H1 (cell line): ENCODE results near the gene FLNC. TPM values are rescaled to one million over a fixed set of nuclear protein-coding genes. Genes with fewer than 3 reads are reported as not detected.

Experiments used
- CTCF ChIA-PET: fragments of 300-600 bp; sonication (Branson Sonifier 250); formaldehyde crosslinking; loops from one replicate; lab custom pipeline; 2021; ENCODE audit not compliant: partially characterized antibody; lab: Charles Lee
- POLR2A ChIA-PET: fragments of 300-600 bp; sonication (Branson Sonifier 250); formaldehyde crosslinking; loops from one replicate; lab custom pipeline; 2021; ENCODE audit warnings: inconsistent platforms; ENCODE audit not compliant: partially characterized antibody; lab: Charles Lee
- DNase-seq, 2 experiments: peaks; one replicate each; pipeline versions ENCODE4 v3.0.0 to v3.0.0-alpha.2; 2010 to 2022; ENCODE audit warnings: low spot score in 2 of 2, low read depth in 1 of 2, mixed read lengths in 1 of 2
- FAIRE-seq: peaks from 2 replicates; lab custom pipeline; 2011; peaks lifted over from hg19 to GRCh38; lab: Jason Lieb, UNC
- H2AFZ ChIP-seq: 2 replicates; pipeline ENCODE4 v1.8.1; 2012; ENCODE audit warnings: low read length, inconsistent platforms
- H2AK5ac ChIP-seq: 2 replicates; pipeline ENCODE4 v1.6.1; 2013; ENCODE audit warnings: low read depth, low read length
- H2BK120ac ChIP-seq: replicated peaks from 2 replicates; pipeline ENCODE3; 2013; ENCODE audit warnings: low read depth, low read length, inconsistent platforms
- H2BK12ac ChIP-seq: 2 replicates; pipeline ENCODE4 v1.6.1; 2013; ENCODE audit warnings: low read depth, low read length
- H2BK15ac ChIP-seq: 2 replicates; pipeline ENCODE4 v1.6.1; 2013; ENCODE audit warnings: low read length
- H2BK20ac ChIP-seq: 2 replicates; pipeline ENCODE4 v1.6.1; 2013; ENCODE audit warnings: low read length
- H2BK5ac ChIP-seq: 2 replicates; pipeline ENCODE4 v1.6.1; 2013; ENCODE audit warnings: low read depth, low read length
- H3K14ac ChIP-seq: 2 replicates; pipeline ENCODE4 v1.6.1; 2013; ENCODE audit warnings: inconsistent platforms; ENCODE audit not compliant: insufficient read length
- H3K18ac ChIP-seq: 2 replicates; pipeline ENCODE4 v1.6.1; 2013; ENCODE audit warnings: low read length; ENCODE audit errors: extremely low read depth
- H3K23ac ChIP-seq: 2 replicates; pipeline ENCODE4 v1.6.1; 2013; ENCODE audit warnings: inconsistent platforms; ENCODE audit not compliant: insufficient read length
- H3K23me2 ChIP-seq: 2 replicates; pipeline ENCODE4 v1.6.1; 2013; ENCODE audit warnings: low read depth, low read length
- H3K27ac ChIP-seq: 2 replicates; pipeline ENCODE4 v1.6.1; 2011; ENCODE audit warnings: low read depth, low read length, inconsistent platforms
- H3K27me3 ChIP-seq, 4 experiments: replicated peaks in 1 of 4; 1 replicate in 1 of 4; 2 replicates in 3 of 4; pipeline versions ENCODE4 v1.6.1 to v1.8.1; 2011 to 2013; ENCODE audit warnings: low read length in 3 of 4, mild to moderate bottlenecking in 3 of 4, inconsistent platforms in 2 of 4, mixed read lengths in 2 of 4, moderate library complexity in 1 of 4; ENCODE audit not compliant: control insufficient read depth in 3 of 4, insufficient read depth in 3 of 4; ENCODE audit errors: extremely low read depth in 1 of 4
- H3K36me3 ChIP-seq, 4 experiments: 2 replicates each; pipeline versions ENCODE4 v1.6.1 to v1.8.1; 2011 to 2013; ENCODE audit warnings: mild to moderate bottlenecking in 4 of 4, low read length in 3 of 4, moderate library complexity in 2 of 4, control low read depth in 1 of 4, inconsistent platforms in 1 of 4; ENCODE audit not compliant: insufficient read depth in 4 of 4, control insufficient read depth in 2 of 4
- H3K4ac ChIP-seq: replicated peaks from 2 replicates; pipeline ENCODE3; 2013; ENCODE audit warnings: low read length, low read depth, mixed read lengths, inconsistent platforms; ENCODE audit not compliant: insufficient read length
- H3K4me1 ChIP-seq, 4 experiments: replicated peaks in 1 of 4; 1 replicate in 1 of 4; 2 replicates in 3 of 4; pipeline versions ENCODE4 v1.6.1 to v1.8.1; 2011 to 2013; ENCODE audit warnings: low read length in 3 of 4, inconsistent platforms in 2 of 4, mixed read lengths in 1 of 4; ENCODE audit not compliant: insufficient read depth in 4 of 4, control insufficient read depth in 3 of 4
- H3K4me2 ChIP-seq, 2 experiments: 2 replicates each; pipeline versions ENCODE4 v1.6.1 to v1.8.1; 2011 to 2013; ENCODE audit warnings: low read depth in 2 of 2, low read length in 2 of 2, control low read depth in 1 of 2, inconsistent platforms in 1 of 2, mild to moderate bottlenecking in 1 of 2; ENCODE audit not compliant: insufficient read depth in 1 of 2
- H3K4me3 ChIP-seq, 4 experiments: fragments of 200-600, 300-600 bp in 1 of 4; sonication (generic), shearing (Covaris generic), sonication (Bioruptor Twin) in 1 of 4; 2 replicates each; pipeline versions ENCODE4 v1.5.1 to v1.8.1; 2011 to 2016; ENCODE audit warnings: low read length in 4 of 4, low read depth in 3 of 4, control low read depth in 2 of 4, inconsistent platforms in 2 of 4, mild to moderate bottlenecking in 2 of 4, mixed read lengths in 1 of 4, moderate library complexity in 1 of 4; ENCODE audit not compliant: insufficient read depth in 2 of 4; ENCODE audit errors: extremely low read depth in 1 of 4
- H3K56ac ChIP-seq: replicated peaks from 2 replicates; pipeline ENCODE3; 2013; ENCODE audit warnings: low read depth, mild to moderate bottlenecking, mixed read lengths, low read length, inconsistent platforms; ENCODE audit not compliant: insufficient read length
- H3K79me1 ChIP-seq: 2 replicates; pipeline ENCODE4 v1.6.1; 2013; ENCODE audit warnings: low read depth, low read length, control low read depth
- H3K79me2 ChIP-seq, 2 experiments: 2 replicates each; pipeline versions ENCODE4 v1.6.1 to v1.8.1; 2012 to 2013; ENCODE audit warnings: low read length in 2 of 2, mild to moderate bottlenecking in 2 of 2, inconsistent platforms in 1 of 2; ENCODE audit not compliant: insufficient read depth in 2 of 2, control insufficient read depth in 1 of 2
- H3K9ac ChIP-seq, 4 experiments: replicated peaks in 1 of 4; 1 replicate in 1 of 4; 2 replicates in 3 of 4; pipeline versions ENCODE4 v1.6.1 to v1.8.1; 2011 to 2013; ENCODE audit warnings: low read depth in 3 of 4, low read length in 3 of 4, control low read depth in 2 of 4, mild to moderate bottlenecking in 2 of 4, moderate library complexity in 2 of 4, inconsistent platforms in 1 of 4; ENCODE audit errors: extremely low read depth in 1 of 4
- H3K9me3 ChIP-seq, 2 experiments: 2 replicates each; pipeline versions ENCODE4 v1.6.1 to v1.8.1; 2012 to 2013; ENCODE audit warnings: mild to moderate bottlenecking in 2 of 2, moderate library complexity in 2 of 2, control low read depth in 1 of 2, inconsistent platforms in 1 of 2, low read depth in 1 of 2, low read length in 1 of 2, mixed read lengths in 1 of 2; ENCODE audit not compliant: insufficient read depth in 2 of 2
- H4K20me1 ChIP-seq, 2 experiments: replicated peaks in 1 of 2; 2 replicates each; pipeline versions ENCODE3 to v1.8.1; 2011 to 2013; ENCODE audit warnings: inconsistent platforms in 2 of 2, low read length in 2 of 2, mild to moderate bottlenecking in 1 of 2; ENCODE audit not compliant: insufficient read depth in 2 of 2, control insufficient read depth in 1 of 2
- H4K5ac ChIP-seq: 2 replicates; pipeline ENCODE4 v1.6.1; 2013; ENCODE audit warnings: low read length, low read depth, mixed read lengths, inconsistent platforms; ENCODE audit not compliant: insufficient read length
- H4K8ac ChIP-seq: 2 replicates; pipeline ENCODE4 v1.8.0; 2013; ENCODE audit warnings: mild to moderate bottlenecking, moderate library complexity, low read length, inconsistent platforms; ENCODE audit not compliant: insufficient read depth; ENCODE audit errors: extremely low read depth
- H4K91ac ChIP-seq: replicated peaks from 2 replicates; pipeline ENCODE3; 2013; ENCODE audit warnings: low read length, mixed read lengths, inconsistent platforms; ENCODE audit not compliant: insufficient read length
- BRCA1 ChIP-seq: IDR thresholded peaks from 2 replicates; pipeline ENCODE4 v1.6.1; 2012; ENCODE audit warnings: low read depth, low read length, improper control_type of control experiment
- CEBPB ChIP-seq: IDR thresholded peaks from 2 replicates; pipeline ENCODE4 v1.6.1; 2012; ENCODE audit warnings: low read depth, low read length
- FOSL1 ChIP-seq: IDR thresholded peaks from 2 replicates; pipeline ENCODE4 v1.6.1; 2011; ENCODE audit warnings: mild to moderate bottlenecking, low read depth, low read length, moderate library complexity; ENCODE audit not compliant: insufficient read depth
- JUND ChIP-seq: IDR thresholded peaks from 2 replicates; pipeline ENCODE4 v1.6.1; 2011; ENCODE audit warnings: mild to moderate bottlenecking, improper control_type of control experiment, low read length
- MAFK ChIP-seq: IDR thresholded peaks from 2 replicates; pipeline ENCODE4 v1.6.1; 2012; ENCODE audit warnings: low read depth, mild to moderate bottlenecking, improper control_type of control experiment, low read length
- PHF8 ChIP-seq: fragments of 200-600 bp; sonication (generic); conservative IDR thresholded peaks from 2 replicates; pipeline ENCODE4 v1.7.1; 2012; ENCODE audit warnings: low read depth, mild to moderate bottlenecking, inconsistent platforms, low read length, moderate library complexity
- POU5F1 ChIP-seq: IDR thresholded peaks from 2 replicates; pipeline ENCODE4 v1.6.1; 2011; ENCODE audit warnings: low read depth, mild to moderate bottlenecking, low read length, moderate library complexity
- RFX5 ChIP-seq: IDR thresholded peaks from 2 replicates; pipeline ENCODE4 v1.6.1; 2011; ENCODE audit warnings: low read depth, low read length, improper control_type of control experiment, borderline replicate concordance
- SAP30 ChIP-seq: fragments of 300-600 bp; sonication (generic); IDR thresholded peaks from 2 replicates; pipeline ENCODE4 v1.7.1; 2012; ENCODE audit warnings: low read length, moderate library complexity, mild to moderate bottlenecking, inconsistent platforms; ENCODE audit not compliant: insufficient read depth, insufficient replicate concordance
- SP2 ChIP-seq: IDR thresholded peaks from 2 replicates; pipeline ENCODE4 v1.6.1; 2012; ENCODE audit warnings: mild to moderate bottlenecking, low read length, inconsistent platforms
- TAF1 ChIP-seq: IDR thresholded peaks from 2 replicates; pipeline ENCODE4 v1.6.1; 2011; ENCODE audit warnings: mild to moderate bottlenecking, low read depth, low read length
- TCF12 ChIP-seq: IDR thresholded peaks from 2 replicates; pipeline ENCODE4 v1.6.1; 2011; ENCODE audit warnings: low read depth, mild to moderate bottlenecking, low read length
- TEAD4 ChIP-seq: IDR thresholded peaks from 2 replicates; pipeline ENCODE4 v1.6.1; 2012; ENCODE audit warnings: low read depth, low read length, inconsistent platforms, mixed read lengths
- WGBS, 2 experiments: shearing (Covaris generic) in 1 of 2; methylation state at CpG; one replicate each; pipeline versions ENCODE4 v1.1.6 to v1.1.7; 2013 to 2015; ENCODE audit warnings: low lambda C conversion rate in 2 of 2, mixed read lengths in 2 of 2, inconsistent platforms in 1 of 2, low coverage in 1 of 2, missing lambda C conversion rate in 1 of 2; ENCODE audit not compliant: insufficient replicate concordance in 2 of 2, insufficient coverage in 1 of 2, insufficient read length in 1 of 2; ENCODE audit errors: extremely low coverage in 1 of 2, missing lambda C conversion rate in 1 of 2; 5-methylcytosine and 5-hydroxymethylcytosine counted together
- polyA plus RNA-seq, 7 experiments: library from polyadenylated mRNA; depleted of rRNA in 3 of 7; stranded (reverse) in 5 of 7; unstranded in 2 of 7; fragments of >200 nt in 5 of 7; fragments of 200-250 nt in 2 of 7; gene quantifications; 1 replicate in 5 of 7; 2 replicates in 1 of 7; 4 replicates in 1 of 7; pipeline versions ENCODE4 v1.2.1 to v1.2.3, GENCODE V29; 2011 to 2013; ENCODE audit warnings: missing spikeins in 2 of 7, mixed read lengths in 2 of 7
- total RNA-seq: library from RNA; stranded (reverse); fragmentation: NEBNext Ultra II Directional; extraction: Animal tissue kit (Norgen Biotek cat#: 25700); gene quantifications from 2 replicates; pipeline ENCODE4 v1.2.1, GENCODE V29; 2021

FLNC gene
- total and polyA plus RNA-seq, 2 of the 8 experiments (the other 6 are each of a cell fraction or from before 2014, with no cell fraction given): 1.9 to 10.7 TPM

GRCh38 chr7:128885370-128886187 is 55.4 kb downstream of the FLNC start:
- Histone ChIP-seq H3K79me2 (no peaks in the 10 kb centered on the region), H3K18ac (no peak overlapping the region), H2BK120ac (no peak overlapping the region), H2AK5ac (no peak overlapping the region), H3K56ac (no peak overlapping the region), H3K9ac (no peak overlapping the region), H3K4me1 (peaks cover 0 to 15% (median 7%) of the 10 kb centered on the region in 4 experiments; a peak in 5 of 7 replicates), H4K20me1 (peaks cover 0 to 12% of the 10 kb centered on the region in 2 experiments), H3K36me3 (no peaks in the 10 kb centered on the region), H4K91ac (no peak overlapping the region), H2BK20ac (no peak overlapping the region), H4K8ac (no peak overlapping the region; the same call in 1 of the 2 replicates), H3K23me2 (peaks cover 15% of the 10 kb centered on the region; the same call in 1 of the 2 replicates), H3K4me2 (no peak overlapping the region), H3K27ac (no peak overlapping the region), H3K9me3 (no peaks in the 10 kb centered on the region), H3K79me1 (0 out of 2 replicates have a peak, but pooled peaks cover 7% of the 10 kb centered on the region), H4K5ac (no peak overlapping the region), H2BK15ac (no peak overlapping the region), H3K4me3 (no peak overlapping the region), H3K27me3 (peaks cover 0 to 2% (median 0%) of the 10 kb centered on the region in 4 experiments; a peak in 1 of 7 replicates), H3K14ac (no peak overlapping the region), H2AFZ (no peak overlapping the region), H3K23ac (no peak overlapping the region), H2BK12ac (no peak overlapping the region), H3K4ac (no peak overlapping the region), H2BK5ac (no peak overlapping the region)
- ChIA-PET CTCF (interaction anchor here (0.5 to 10.3 kb wide), 26 partner anchors 10 to 774 kb away, joined by 3 to 189 read pairs (median 4); partner anchors contain the start of gene ATP6V1F), POLR2A (interaction anchor here (0.6 to 1.8 kb wide), 4 partner anchors 15 to 62 kb away, joined by 3 to 5 read pairs (median 4); no protein-coding TSS in a partner anchor)
- 90% methylated on average over 10 of the region's 10 CpGs; no CpG with 5 or more reads in 1 of the 2 experiments for WGBS, 2 experiments
- FAIRE-seq (no peak), DNase-seq (no peak)
- no peak for TF ChIP-seq FOSL1
- TF ChIP-seq TCF12: no peak
- TF ChIP-seq CEBPB: no peak
- TF ChIP-seq RFX5: no peak
- no peak for TF ChIP-seq TAF1
- TF ChIP-seq SAP30: no peak
- no peak for TF ChIP-seq SP2
- no peak for TF ChIP-seq PHF8
- no peak for TF ChIP-seq POU5F1
- TF ChIP-seq MAFK: no peak
- no peak for TF ChIP-seq TEAD4
- TF ChIP-seq BRCA1: no peak
- no peak for TF ChIP-seq JUND
